K562 (cell line): ENCODE measurements around the gene FMO2.

ENCODE experiments used
- CLOCK ChIP-seq: fragments of 250-450 bp; sonication (Bioruptor Pico); IDR thresholded peaks from 2 replicates; pipeline ENCODE4 v1.4.0; 2020; ENCODE audit warnings: mild to moderate bottlenecking, moderate library complexity, borderline replicate concordance
- PML ChIP-seq: IDR thresholded peaks from 2 replicates; pipeline ENCODE4 v1.6.1; 2012; ENCODE audit warnings: low read length, inconsistent platforms
- TSC22D4 ChIP-seq: fragments of 450-650 bp; IDR thresholded peaks from 2 replicates; pipeline ENCODE4 v1.6.1; 2016; ENCODE audit warnings: missing genetic modification characterization, missing biosample characterization, control low read depth

GRCh38 chr1:171258943-171259342 lies 73.8 kb downstream of the FMO2 start:
- TF ChIP-seq PML (no peak), TSC22D4 (tag) (no peak), CLOCK (CRISPR knock-in tag) (no peak)
